Kidney capillary endothelial cell (primary cell): ENCODE measurements around the gene FRMD3.

Source experiments
- DNase-seq: peaks from one replicate; pipeline ENCODE4 v3.0.0-alpha.2; 2018; ENCODE audit warnings: low spot score

Gene FRMD3

DNA sequence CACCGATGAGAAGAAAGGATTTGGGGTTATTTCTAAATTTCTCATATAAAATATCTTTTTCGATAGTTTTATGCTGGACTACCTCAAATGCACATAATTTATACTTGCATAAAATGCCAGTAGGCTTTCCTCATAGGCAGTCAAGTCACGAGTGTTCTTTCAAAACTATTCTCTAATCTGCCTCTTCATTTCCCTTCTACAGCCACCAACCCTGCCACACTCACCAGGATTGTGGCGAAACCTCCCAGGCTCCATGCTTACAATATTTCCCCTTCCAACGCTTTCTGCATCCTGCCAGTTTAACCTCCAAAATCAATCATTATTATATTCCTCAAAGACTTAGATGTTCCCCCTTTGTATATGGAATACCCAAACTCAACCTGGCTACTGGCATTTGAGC, 65.4 kb downstream of the FRMD3 start:
- peak; percentile 23 for DNase-seq

DNA sequence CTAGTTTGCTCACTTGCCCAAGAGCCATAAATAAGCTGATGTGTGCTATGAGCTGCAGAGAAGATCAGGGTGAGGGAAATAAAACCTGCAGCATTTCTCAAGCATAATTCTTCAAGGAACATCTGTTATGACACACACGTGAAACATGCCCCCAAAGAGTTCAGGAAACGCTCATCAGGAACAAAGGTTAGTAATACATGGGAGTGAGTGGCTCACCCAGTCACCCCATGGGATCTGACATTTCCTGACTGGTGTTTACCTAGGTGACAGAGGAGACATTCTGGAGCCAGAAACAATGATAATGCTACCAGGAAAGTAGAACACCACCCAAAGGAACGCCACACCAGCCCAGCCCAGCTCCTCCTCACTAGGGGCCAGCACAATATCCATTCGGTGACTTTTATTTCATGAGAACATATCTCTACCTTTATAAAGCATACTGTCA, 66.0 kb downstream of the FRMD3 start:
- DNase-seq, result peak; percentile 96

DNA sequence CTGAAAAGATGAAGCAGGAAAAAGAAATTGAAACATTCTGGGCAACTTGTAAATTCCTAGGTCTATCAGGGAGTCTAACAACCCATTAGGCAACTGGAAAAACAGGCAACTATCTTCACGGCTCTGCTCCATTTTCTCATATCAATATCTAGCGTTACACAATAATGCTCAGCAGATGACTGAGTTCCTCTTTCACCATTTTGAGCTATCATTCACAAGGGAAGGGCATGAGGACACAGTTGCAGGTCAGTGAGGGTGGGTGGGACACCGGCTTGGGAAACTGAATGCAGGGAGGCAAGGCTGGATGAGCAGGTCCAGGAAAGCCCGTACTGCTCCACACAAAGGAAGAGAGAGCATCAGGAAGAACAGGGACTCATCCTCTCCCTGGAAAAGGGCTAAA, 67.0 kb downstream of the FRMD3 start:
- DNase-seq, result no peak

DNA sequence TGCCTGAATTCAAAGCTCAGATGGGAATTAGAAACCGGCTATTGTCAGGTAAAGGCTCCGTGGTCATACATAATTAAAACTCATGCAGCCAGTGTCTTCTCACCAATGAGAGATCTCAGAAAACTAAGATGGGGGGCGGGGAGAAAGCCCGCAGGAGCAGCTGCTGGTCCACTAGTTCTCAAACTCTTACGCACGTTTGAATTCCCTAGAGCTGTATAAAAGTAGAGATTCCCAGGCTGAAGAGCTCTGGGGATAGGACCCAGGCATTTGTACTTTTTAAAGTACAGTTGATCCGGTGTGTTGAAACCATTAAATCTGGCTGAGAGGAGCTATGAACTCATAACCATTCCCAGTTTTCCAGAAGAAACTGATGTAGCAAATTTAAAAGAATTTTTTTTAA, 68.5 kb downstream of the FRMD3 start:
- DNase-seq, result no peak

DNA sequence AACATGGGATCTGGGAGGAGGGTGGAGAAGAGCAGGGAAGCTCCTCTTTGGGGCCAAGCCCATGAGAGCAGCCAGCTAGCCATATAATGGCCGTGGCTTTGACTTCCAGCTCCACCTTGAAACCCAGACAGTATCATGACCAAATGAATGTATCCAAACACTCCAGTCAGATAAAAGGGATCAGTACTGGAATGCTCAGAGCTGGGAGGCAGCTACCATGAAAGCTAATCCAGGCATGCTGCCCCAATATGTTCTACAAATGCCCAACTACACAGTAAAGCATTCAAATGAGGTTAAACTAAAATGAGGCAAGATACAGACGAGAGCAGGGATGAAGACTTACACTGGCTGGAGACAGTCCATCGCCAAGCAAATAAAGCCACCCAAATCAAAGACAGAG, 69.4 kb downstream of the FRMD3 start:
- no peak for DNase-seq

DNA sequence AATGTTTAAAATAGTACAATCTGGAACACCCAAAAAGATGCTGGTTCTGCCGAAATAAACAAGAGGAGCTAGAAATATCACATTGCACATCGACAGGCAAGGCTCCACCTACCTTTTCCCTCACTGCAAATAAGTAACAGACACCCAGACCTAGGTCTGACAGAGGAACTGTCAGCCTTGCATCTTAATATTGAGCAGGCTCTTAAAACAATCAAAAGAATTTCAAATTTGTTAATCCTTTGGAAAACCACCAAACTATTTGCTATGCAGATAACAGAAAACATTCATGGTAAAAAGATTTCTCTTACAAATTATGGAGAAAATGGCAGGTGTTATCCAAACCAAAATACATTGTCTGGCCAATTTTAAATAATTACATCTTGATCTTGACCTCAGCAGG, 71.3 kb downstream of the FRMD3 start:
- no peak for DNase-seq

DNA sequence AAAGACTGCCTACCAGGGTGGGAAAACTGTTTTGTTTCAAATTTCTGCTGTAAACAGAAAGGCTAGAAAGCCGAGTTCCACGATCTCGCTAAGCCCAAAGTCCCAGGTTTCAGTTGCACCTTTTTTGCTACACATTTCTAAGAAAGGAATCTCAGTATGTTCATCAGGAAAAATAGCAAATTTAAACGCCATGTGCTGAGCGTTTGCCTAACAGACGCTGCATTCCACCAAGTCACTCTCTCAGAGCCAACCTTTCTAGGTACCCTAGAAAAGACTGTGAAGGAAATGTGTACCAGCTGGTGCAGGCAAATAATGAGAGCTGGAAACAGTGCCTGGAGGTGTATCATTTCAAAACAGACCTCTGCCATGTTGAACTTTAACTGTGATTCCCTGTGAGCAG, 71.8 kb downstream of the FRMD3 start:
- DNase-seq, result no peak

DNA sequence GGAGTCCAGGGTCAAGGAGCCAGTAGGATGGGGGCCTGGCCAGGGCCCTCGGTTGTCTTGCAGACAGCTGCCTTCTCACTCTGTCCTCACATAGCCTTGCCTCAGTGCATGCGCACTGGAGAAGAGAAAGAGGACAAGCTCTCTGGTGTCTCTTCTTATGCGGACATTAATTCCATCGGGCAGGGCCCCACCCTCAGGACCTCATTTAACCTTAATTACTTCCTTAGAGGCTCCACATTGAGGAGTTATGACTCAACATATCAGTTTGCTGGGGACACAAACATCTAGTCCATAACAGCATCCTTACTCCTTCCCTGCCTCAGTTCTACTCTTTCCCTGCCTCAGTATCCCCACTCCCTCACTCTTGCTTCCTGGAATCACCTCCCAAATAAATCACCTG, 78.4 kb downstream of the FRMD3 start:
- no peak for DNase-seq

DNA sequence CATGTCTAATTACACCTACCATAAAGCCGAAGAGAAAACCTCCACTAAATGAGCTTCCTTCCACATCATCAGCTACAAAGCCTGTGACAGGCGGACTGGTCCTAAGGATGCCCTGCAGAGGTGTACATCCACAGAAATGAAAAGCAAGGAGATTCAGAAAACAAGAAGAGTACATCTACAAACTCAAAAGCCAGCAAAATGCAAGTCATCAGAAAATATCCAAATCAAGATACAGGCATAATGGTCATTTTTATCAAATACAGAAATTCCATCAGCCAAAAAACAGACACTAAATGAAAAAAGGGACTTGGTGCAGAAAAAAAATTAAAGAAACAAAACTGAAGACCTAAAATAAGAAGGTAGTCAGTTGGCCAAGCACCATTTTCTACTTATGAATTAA, 79.7 kb downstream of the FRMD3 start:
- no peak for DNase-seq

DNA sequence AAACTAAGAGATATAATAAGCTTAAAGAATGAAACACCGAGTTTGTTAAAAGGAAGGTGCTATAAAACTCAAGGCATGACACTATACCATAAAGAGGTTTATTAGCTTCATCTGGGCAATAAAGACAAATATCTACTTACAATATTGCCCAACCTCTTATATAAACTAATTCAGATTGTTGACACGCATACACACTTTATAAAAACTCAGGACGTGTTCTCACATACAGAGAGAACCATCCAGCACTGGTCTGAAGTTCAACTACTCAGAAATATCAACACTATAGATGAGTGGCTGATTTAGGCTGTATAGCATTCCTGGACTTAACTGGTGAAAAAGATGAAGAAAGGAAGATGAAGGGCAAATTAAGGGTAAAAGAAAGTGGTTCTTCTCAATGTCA, 81.2 kb downstream of the FRMD3 start:
- no peak for DNase-seq

DNA sequence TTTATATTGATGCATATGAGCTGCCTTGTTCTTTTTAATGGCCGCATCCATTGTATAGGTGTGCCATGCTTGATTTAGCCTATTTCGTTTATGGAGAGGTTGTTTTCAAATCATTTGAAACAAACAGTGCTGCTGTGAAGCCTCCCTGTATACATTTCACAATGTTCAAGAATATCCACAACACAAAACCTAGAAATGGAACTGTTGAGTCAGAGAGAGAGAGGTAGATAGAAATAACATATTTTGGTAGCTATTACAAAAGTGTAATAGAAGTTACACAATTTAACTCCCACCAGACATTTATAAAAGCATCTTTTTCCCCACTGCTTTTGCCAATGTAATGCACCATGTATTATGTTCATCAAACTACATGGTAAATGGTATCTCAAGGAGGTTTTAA, 82.0 kb downstream of the FRMD3 start:
- DNase-seq, result no peak

DNA sequence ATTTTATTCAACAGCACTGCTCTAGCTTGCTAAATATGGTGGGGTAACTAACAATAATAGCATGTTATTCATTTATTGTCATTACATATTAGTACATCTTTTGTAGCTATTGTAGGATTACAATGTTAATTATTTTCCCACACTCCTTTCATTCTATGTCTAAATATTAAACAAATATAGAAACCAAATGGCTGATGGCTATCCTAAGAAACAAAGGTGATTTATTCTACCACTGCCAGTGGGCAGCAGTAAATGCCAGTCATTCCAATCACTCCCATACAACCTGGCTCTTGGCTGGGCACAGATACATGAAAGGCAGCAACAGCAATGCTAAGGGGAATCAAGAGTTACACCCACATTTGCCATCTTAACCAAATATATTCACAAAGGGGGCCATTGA, 84.1 kb downstream of the FRMD3 start:
- no peak for DNase-seq

DNA sequence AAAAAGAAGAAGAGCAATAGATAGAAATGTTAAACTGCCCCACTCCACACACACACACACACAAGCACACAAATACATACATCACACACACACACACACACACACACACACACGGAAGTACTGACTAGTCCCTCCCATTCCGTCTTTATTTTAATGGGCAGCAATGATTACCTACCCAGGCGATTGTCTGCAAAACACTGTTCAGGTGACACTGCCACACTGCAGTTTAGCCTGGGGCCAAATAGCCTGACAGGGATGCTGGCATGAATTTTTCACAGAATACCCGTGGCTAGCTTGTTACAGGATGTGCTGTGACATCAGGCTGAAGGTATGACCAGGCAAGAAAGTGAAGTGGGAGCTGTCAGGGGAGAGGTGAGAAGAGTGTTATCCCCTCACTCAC, 86.9 kb downstream of the FRMD3 start:
- DNase-seq, result no peak

DNA sequence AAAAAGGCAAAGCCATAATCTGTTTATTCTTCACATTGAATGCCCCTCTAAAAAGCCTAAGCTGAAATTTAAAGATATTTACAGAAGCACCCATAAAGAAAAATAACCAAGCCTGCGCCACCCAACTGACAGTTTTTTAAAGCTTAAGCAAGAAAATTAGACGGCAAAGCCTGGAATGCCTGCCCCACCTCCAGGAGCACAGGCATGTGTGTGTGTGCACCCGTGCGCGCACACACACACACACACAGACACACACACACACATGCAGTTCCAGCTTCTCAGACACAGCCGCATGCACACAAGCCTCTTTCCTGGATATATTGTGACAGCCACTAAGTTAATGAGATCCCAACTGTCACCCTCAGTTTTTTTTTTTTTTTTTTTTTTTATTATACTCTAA, 88.2 kb downstream of the FRMD3 start:
- DNase-seq, result no peak

DNA sequence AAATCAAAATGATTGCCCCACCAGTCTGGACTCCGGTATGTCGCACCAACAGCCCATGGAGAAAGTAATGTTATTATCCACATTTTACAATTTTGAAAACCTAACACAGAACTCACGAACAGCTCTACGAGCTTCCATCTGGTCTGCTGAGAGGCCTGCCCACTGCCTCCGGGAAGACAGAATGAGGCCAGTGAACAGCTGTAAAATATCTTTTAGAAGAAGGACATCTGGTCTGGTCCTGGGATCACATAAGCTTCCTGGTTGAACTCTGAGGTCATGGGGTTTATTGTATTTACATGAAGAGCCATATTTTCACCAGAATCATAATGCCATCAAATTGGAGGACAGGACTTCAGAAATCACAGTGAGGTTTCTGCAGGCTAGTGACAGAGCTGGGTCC, 89.0 kb downstream of the FRMD3 start:
- no peak for DNase-seq

DNA sequence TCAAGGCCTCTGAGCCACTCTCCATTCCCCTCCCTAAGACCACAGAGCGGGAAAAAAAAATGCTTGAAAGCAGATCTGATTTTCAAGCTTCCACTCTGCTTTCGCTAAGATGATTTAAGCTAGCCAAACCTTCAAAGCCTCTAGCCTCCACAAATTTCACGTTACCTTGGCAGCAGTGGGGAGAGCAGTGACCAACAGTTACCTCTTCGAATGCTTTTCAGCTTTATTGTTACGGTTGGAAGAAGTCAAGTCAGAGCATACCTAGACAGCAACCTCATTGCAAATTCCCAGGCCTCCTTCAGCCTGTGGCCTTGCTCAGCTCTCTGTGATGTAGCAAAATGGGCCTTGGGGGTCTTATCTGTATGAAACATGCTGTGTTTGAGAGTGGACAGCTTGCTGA, 89.6 kb downstream of the FRMD3 start:
- DNase-seq, result no peak

DNA sequence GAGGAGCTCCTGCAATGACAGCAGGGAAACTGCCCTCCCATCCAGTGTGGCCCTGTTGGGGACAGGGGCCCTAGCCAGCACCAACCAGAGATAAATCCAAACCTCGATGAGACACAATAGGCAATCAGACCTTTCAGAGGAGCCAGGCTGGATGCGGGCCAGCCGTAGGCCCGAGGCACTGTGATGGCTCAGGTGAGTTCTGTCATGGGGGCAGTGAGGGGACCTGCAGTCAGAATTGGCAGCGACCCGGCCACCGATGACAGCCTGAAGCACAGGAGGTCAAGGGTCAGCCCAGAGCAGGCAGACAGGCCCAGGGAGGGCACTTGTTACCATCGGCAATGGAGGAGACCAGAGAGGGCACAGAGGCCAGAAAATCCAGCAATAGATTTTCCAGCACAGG, 90.8 kb downstream of the FRMD3 start:
- no peak for DNase-seq

DNA sequence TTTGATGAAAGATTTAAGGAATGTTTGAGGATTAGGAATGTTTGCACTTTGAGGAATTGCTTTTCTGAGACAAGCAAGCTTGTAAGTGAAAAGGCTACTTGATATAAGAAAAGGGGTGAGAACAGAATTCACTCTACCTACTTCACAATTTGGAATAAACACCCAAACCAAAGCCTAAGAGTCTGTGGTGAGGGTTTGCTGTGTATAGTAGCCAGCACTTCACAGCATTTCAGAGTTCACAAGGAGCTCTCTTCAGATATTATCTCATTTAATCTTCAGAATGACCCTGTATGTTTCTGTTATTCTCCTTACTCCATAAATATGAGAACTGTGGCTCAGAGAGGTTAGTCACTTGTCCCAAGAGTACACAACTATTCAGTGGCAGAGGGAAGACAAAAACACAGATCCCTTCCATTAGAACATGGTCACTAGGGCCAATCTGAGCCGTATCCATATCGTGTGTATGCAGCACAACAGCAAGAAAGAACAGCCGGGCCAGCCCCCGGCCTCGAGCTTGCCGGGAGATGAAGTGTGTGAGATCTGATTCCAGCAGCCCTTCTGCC, 92.4 kb downstream of the FRMD3 start:
- no peak for DNase-seq

DNA sequence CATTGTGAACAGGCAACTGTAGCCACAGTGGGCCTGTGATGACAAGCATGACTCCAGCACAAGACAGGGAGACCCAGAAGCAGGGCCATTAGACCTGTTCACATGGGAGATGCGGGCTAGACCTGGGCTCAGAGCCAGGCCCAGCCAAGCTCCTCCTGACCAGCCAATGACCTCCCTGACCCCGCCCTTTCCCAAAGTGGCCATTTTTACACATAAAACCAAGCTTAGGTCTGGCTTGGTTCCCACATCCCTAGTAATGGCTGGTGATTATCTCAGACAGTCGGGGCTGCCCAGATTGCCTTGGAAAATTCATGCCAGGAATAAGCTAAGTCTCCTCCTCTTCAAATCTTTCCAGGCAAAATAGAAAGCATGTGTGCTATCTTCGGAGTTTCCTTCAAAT, 94.1 kb downstream of the FRMD3 start:
- no peak for DNase-seq

DNA sequence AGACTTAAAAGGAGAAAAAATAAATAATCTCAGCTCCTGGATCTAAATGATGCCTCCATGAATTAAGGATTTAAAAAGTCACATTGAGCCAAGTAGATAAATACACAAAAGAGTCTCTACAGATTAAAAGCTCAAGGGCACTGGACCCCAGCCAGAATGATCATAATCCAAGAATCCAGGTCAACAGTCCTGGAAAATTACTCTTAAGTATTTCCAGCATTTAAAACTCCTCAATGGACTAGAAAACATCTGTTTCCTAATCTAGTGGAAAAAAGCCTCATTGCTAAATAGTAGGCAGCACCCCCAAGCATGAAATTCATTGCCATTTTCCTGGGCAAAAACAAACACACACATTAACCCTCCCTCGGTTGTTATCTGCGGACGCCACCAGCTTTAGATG, 96.8 kb downstream of the FRMD3 start:
- no peak for DNase-seq

DNA sequence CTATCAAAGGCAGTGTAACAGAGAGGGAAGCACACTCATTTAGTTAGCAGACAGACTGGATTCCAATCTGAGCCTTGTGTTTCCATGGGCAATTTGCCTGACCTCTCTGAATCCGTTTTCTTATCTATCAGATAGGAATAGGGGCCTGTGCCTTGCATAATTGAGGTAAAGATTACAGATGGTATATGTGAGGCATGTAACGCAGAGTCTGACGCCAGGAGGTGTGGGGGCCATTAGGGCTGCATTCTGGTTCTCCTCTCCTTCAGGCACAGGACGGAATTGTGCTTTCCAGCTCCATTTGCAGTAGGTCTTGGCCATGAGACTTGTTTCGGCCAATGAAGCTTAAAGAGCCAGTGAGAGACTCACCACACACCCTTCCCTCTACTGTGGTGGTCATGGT, 97.6 kb downstream of the FRMD3 start:
- DNase-seq, result no peak

DNA sequence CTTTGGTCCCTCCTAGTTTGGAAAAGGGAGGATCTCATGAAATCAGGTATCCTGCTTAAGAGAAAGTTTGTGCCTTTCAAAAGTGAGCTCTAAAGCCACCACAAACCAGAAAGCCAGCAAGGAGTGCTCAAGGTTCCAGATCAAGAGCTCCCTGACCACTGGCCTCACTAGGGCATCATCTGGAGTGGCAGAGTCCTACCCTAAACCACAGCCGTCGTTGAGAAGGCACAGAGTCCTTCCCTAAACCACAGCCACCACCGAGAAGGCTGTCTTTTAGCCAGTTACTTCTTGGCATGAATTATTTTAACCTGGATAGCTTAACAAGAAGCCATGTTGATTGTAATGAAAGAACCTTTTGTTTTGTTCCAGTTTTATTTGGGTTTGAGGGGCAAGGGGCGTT, 102.9 kb downstream of the FRMD3 start:
- no peak for DNase-seq

DNA sequence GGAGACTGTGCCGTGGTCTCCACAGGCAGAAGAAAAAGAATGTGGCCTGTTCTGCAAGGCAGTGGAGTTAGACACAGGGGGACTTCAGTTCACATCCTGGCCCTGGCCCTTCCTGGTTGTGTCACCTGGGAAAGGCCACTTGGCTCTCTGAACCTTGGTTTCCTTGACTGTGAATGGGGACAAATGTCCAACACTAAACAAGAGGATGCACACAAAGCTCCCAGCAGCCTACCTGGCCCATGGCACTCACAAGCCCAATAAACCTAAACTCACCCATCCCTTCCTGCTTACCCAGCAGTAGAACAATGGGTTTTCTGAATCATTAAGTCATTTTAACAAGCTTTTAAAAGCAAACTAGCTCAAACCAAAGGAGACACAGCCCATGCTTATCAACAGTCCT, 103.9 kb downstream of the FRMD3 start:
- no peak for DNase-seq

DNA sequence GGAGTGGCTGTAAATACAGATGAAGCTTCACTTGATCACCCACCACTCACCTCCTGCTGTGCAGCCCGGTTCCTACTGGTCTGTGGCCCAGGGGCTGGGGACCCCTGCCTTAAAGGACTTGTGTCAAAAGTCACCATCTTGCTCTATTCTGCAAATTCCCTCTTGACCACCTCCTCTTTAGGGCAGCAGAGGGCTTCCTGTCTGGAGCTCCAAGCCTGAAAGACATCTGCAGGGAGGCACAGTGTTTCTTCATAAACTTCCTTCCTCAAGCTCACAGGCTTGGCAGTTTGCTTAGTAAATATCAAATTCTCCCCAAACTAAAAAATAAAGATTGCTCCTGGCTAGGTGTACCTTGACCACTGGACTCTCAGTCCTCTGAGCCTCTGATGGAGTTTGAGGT, 104.4 kb downstream of the FRMD3 start:
- no peak for DNase-seq
